Measurements from ENCODE around the gene PCDHGA5.

- TF ChIP-seq POLR2AphosphoS5 (IDR thresholded peaks at IDR 0.05; ENCODE audit: low read depth, low read length) (no peak), SIN3A (IDR thresholded peaks at IDR 0.05; ENCODE audit: borderline replicate concordance, insufficient read depth, low read length) (no peak)
Observed at GRCh38 chr5:141359790-141360426, 4.1 kb upstream of the PCDHGA5 start, which contains the start of gene PCDHGB2.

Data from PFSK-1 (cell line).